ENCODE data around the gene RNF217.

RNF217 gene

GRCh38 chr6:125008261-125008703 is 46.0 kb downstream of the RNF217 start:
- no peak for ATAC-seq
- TF ChIP-seq SNAI2 (CRISPR knock-in tag; IDR thresholded peaks at IDR 0.05) (no peak), ZC3H10 (CRISPR knock-in tag; IDR thresholded peaks at IDR 0.05) (no peak), ZNF70 (CRISPR knock-in tag; IDR thresholded peaks at IDR 0.05) (no peak), POU6F1 (CRISPR knock-in tag; IDR thresholded peaks at IDR 0.05; ENCODE audit: borderline replicate concordance, low read depth) (no peak), OSR1 (CRISPR knock-in tag; IDR thresholded peaks at IDR 0.05) (no peak)

GRCh38 chr6:125008957-125009356 is 46.7 kb downstream of the RNF217 start:
- no peak for TF ChIP-seq ARNTL (CRISPR knock-in tag; IDR thresholded peaks at IDR 0.05; ENCODE audit: borderline replicate concordance, low read depth)
- TF ChIP-seq POU6F1 (CRISPR knock-in tag; IDR thresholded peaks at IDR 0.05; ENCODE audit: borderline replicate concordance, low read depth): no peak
- no peak for TF ChIP-seq ZNF8 (CRISPR knock-in tag; IDR thresholded peaks at IDR 0.05)
- no peak for TF ChIP-seq ZFP30 (CRISPR knock-in tag; IDR thresholded peaks at IDR 0.05)
- no peak for TF ChIP-seq OSR1 (CRISPR knock-in tag; IDR thresholded peaks at IDR 0.05)
- TF ChIP-seq BACH2 (CRISPR knock-in tag; IDR thresholded peaks at IDR 0.05; ENCODE audit: borderline replicate concordance): no peak
- TF ChIP-seq TCF4 (CRISPR knock-in tag; IDR thresholded peaks at IDR 0.05; ENCODE audit: borderline replicate concordance): no peak
- no peak for TF ChIP-seq GLIS3 (CRISPR knock-in tag; IDR thresholded peaks at IDR 0.05)
- no peak for TF ChIP-seq ZNF70 (CRISPR knock-in tag; IDR thresholded peaks at IDR 0.05)
- no peak for TF ChIP-seq ISL1 (CRISPR knock-in tag; IDR thresholded peaks at IDR 0.05)
- TF ChIP-seq, protein P1, sequence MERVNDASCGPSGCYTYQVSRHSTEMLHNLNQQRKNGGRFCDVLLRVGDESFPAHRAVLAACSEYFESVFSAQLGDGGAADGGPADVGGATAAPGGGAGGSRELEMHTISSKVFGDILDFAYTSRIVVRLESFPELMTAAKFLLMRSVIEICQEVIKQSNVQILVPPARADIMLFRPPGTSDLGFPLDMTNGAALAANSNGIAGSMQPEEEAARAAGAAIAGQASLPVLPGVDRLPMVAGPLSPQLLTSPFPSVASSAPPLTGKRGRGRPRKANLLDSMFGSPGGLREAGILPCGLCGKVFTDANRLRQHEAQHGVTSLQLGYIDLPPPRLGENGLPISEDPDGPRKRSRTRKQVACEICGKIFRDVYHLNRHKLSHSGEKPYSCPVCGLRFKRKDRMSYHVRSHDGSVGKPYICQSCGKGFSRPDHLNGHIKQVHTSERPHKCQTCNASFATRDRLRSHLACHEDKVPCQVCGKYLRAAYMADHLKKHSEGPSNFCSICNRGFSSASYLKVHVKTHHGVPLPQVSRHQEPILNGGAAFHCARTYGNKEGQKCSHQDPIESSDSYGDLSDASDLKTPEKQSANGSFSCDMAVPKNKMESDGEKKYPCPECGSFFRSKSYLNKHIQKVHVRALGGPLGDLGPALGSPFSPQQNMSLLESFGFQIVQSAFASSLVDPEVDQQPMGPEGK (CRISPR knock-in tag; IDR thresholded peaks at IDR 0.05; ENCODE audit: borderline replicate concordance): no peak
- no peak for TF ChIP-seq PPARA (CRISPR knock-in tag; IDR thresholded peaks at IDR 0.05; ENCODE audit: borderline replicate concordance)
- TF ChIP-seq CSDC2 (CRISPR knock-in tag; IDR thresholded peaks at IDR 0.05): no peak
- TF ChIP-seq ESRRG (CRISPR knock-in tag; IDR thresholded peaks at IDR 0.05): no peak
- no peak for TF ChIP-seq TOX (CRISPR knock-in tag; IDR thresholded peaks at IDR 0.05; ENCODE audit: borderline replicate concordance)
- TF ChIP-seq, protein P2, sequence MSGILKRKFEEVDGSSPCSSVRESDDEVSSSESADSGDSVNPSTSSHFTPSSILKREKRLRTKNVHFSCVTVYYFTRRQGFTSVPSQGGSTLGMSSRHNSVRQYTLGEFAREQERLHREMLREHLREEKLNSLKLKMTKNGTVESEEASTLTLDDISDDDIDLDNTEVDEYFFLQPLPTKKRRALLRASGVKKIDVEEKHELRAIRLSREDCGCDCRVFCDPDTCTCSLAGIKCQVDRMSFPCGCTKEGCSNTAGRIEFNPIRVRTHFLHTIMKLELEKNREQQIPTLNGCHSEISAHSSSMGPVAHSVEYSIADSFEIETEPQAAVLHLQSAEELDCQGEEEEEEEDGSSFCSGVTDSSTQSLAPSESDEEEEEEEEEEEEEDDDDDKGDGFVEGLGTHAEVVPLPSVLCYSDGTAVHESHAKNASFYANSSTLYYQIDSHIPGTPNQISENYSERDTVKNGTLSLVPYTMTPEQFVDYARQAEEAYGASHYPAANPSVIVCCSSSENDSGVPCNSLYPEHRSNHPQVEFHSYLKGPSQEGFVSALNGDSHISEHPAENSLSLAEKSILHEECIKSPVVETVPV (CRISPR knock-in tag; IDR thresholded peaks at IDR 0.05): no peak
- no peak for ATAC-seq

DNA sequence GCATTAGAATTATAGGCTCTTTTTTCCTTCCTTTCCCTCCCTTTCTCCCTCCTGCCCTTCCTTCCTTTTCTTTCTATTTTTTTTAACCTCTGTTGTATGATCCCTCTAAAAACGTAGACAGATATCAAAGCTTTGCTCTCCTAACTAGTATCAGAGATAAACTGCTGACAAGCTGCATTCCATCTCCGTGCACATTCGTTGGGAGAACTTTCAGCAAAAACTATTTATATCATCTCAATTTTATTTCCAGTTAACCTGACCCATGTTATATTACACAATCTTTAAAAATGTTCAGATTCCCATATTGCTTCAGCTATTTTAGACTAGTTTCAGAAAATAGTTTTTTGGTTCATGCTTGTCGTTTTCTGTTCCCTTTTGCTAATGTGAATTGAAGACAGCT is 47.3 kb downstream of the RNF217 start:
- no peak for ATAC-seq
- TF ChIP-seq GLIS3 (CRISPR knock-in tag; IDR thresholded peaks at IDR 0.05) (no peak), SNAI2 (CRISPR knock-in tag; IDR thresholded peaks at IDR 0.05) (no peak), CREB5 (CRISPR knock-in tag; IDR thresholded peaks at IDR 0.05; ENCODE audit: low read depth) (no peak), OSR1 (CRISPR knock-in tag; IDR thresholded peaks at IDR 0.05) (no peak), TCF4 (CRISPR knock-in tag; IDR thresholded peaks at IDR 0.05; ENCODE audit: borderline replicate concordance) (no peak), TSHZ2 (CRISPR knock-in tag; IDR thresholded peaks at IDR 0.05) (no peak)

Data from SK-N-SH treated with all-trans-retinoic acid at 6 μM for 48 hours (cell line).